ENCODE data around the gene ACTL6B.
"Not testable (repeated sequence)": the region's sequence is repeated elsewhere in the genome, so short reads cannot be mapped to it uniquely, and the experiment has no call there.

Gene ACTL6B

DNA sequence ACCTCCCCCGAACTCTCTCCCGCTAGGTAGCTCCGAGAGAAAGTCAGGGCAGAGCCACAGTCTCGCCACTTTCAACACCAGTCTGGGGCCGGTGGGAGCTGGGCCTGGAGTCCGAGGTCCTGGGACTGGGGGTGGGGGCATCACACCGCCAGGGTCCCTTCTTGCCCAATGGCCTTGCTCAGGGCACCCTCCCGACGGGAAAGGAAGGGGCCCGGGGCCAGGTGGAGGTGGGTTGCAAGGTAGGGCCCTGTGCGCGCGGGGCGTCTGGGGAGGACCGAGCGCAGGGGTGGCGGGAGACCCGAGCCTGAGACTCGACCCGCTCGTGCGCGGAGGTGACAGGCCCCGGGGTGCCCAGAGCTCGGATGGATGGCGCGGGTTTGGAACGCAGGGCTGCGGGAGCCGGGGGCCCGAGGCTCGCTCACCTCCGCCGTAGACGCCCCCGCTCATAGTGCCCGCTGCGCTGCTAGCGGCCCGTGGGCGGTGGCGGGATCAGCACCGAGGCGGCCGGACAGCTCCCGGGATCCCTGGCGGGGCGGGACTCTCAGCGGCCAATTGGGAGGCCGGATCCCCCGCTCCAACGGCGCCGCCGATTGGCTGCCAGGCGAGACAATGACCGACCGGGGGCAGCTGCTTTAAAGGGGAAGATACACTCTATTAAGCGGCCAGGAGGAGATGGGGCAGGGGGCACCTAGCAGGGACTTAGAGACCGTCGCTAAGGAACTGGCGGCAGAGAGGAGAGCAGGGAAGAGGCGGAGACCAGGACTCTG is at the start of gene ACTL6B:
TSS of gene ACTL6B (minus strand) at position 541 of the 767 bp plus-strand sequence. CDS start at position 447, 94 bp downstream.
- peak; percentile 94 for DNase-seq (ENCODE audit: low spot score)

DNA sequence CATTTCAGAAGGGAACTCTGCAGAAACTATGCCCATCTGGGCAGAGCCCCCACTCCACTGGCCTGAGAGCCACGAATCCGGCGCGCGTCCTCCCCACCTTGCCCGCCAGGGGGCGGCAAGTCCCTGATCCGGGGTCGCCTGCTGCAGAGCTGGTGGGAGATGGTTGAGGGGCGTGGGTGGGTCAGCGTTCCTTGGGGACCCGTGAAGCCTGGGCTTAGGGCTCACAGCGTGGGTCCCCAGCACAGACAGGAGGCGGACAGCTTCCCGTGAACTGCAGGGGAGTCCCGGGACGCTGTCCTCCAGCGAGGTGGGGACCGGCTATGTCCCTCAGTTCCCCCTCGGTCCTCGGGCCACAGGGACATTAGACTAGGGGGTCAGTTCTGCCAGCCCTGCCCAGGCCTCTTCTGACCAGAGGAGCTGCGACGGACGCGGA is 49.1 kb upstream of the ACTL6B start:
- peak; percentile 94 for DNase-seq (ENCODE audit: low spot score)

DNA sequence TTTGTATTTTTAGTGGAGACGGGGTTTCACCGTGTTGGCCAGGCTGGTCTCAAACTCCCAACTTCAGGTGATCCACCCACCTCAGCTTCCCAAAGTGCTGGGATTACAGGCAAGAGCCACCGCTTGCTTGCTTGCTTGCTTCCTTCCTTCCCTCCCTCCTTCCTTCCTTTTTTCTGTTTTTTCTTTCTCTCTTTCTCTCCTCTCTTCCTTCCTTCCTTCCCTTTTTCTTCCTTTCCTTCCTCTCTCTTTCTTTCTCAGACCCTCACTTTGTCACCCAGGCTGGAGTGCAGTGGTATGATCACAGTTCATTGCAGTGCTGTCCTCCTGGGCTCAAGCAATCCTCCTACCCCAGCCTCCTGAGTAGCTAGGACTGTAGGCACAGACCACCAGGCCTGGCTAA is 44.8 kb upstream of the ACTL6B start:
- not testable (repeated sequence) for DNase-seq (ENCODE audit: low spot score)

DNA sequence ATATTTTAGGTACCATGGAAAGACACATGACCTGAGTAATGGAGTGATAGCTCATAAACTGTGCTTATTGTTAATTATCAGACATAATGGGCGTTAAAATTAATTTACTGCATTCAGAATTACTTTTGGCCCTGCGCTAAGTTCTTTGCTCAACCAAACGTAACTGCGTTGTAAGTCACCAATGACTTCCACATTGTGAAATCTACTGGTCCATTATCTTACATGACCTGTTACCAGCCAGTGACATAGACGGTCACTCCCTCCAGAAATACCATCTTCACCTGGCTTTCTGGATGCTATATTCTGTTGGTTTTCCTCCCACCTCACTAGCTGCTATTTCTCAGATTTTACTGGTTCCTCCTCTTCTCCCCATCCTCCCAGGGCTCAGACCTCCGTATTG is 42.8 kb upstream of the ACTL6B start:
- no peak for DNase-seq (ENCODE audit: low spot score)

DNA sequence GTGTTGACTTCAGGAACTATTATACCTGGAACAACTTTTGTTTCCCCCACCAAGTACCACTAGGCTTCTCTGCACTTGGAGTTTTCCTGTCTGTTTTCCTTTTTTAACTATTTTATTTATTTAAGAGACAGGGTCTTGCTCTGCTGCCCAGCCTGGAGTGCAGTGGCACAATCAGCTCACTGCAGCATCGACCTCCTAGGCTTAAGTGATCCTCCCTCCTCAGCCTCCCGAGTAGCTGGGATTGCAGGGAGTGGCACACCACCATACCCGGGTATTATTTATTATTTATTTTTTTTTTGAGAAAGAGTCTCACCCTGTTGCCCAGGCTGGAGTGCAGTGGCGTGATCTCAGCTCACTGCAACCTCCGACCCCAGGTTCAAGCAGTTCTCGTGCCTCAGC is 39.9 kb upstream of the ACTL6B start:
- DNase-seq (ENCODE audit: low spot score) = no peak

DNA sequence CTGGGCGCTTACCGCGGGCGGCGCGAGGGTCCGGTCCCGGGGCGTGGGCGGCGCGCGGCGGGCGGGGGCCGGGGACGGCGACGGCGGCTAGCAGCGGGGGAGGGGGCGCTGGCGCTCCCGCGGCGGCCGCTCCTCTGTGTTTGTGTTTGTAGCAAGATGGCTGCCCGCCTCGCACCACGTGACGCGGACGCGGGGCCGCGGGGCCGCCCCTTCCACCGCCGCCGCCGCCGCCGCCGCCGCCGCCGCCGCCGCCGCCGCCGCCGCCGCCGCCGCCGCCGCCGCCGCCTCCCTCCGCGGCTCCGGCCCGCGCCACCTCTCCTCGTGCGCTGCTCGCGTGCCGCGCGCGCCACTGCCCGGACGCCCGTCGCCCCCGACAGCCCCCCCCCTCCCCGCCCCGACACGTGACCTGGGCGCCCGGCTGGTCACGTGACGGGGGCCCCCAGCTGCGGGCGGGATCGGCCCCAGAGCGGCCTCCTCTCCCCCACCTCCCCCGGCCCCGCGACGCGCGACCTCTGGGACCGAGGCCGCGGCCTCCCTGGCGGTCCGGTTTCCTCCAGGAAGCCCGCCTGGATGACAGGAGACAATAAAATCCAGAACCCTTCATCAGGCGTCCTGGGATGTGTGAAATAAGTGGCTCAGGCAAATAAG is 38.0 kb upstream of the ACTL6B start, which contains the start of gene GIGYF1:
TSS of gene GIGYF1 (minus strand) at position 153 of the 648 bp plus-strand sequence. CDS start 6,012 bp downstream, outside the sequence.
- peak; percentile 92 for DNase-seq (ENCODE audit: low spot score)

DNA sequence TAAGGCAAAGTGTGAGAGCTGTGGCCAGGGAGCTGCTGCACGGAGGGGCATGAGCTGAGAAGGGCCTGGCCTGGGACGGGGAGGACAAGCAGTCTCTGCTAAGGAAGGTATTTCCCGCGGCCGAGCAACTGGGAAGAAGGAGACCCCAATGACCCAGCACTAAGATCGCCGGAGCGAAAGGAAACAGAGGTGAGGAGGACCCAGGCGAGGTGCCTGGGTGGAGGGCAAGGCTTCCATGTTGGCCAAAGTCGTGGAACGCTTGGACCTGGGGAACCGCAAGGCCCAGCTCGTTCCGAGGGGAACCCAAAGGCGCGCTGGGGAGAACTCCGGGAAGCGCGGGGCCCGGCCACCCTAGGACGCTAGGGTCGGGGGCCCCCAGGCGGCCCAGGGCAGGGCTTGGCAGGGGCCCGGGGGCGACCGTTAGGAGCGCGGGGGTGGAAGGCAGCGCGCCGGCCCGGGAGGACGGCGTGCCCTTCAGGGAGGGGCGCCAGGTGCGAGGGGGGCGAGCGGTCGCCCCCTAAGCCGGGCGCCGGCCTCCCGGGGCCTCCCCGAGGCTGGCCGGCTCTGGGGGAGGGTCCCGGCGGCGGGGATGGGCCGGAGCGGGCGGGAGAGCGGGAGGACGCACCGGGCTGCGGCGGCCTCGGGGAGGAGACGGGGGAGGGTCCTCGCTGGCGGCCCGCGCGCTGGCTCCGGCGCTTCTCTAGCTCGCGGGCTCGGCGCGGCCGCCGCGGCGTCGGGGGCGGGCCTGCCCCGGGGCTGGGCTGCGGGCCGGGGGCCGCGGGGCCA is 37.3 kb upstream of the ACTL6B start:
- DNase-seq (ENCODE audit: low spot score) = no peak

- DNase-seq (ENCODE audit: low spot score) = no peak
Measured at GRCh38 chr7:100692578-100692961, 36.3 kb upstream of the ACTL6B start.

DNA sequence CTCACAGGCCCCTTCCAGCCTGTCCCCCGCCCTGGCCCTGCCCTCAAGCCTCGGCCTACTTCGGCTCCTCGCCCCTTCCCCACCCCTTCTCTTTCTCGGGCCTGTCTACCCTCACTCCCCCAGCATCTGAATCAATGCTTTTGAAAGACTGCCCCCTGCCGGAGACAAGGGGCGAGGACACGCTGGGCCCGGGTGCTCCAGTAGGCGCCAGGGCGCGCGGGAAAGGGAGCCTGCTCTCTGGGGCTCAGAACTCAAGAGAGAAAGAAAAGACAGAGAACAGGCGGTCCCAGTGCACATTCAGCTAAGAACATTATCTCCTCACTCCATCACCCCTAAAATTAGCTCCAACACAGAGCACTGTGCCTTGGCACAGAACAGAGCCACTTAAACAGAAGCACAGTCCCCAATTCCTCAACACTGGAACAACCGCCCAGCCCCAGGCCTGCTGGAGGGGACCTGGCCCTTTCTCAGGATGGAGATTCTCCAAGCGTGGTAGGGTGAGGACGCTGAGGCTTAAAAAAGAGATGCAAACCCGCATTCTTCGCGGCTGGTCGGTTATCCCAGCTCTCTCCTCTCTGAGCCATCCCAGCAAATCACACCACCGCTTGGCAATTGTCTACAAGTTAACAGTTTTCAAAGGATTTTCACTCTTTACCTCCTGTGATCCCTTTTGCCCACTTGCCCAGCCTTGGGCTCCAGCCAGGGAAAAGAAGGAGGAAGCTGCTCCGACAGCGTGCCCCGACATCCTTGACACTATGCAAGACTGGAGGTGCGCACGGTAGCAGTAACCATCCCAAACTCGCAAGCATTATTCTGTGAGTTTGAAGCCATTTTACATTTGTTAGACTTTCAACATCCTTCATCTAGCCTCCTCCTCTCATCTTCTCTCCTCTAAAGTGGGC is 35.7 kb upstream of the ACTL6B start:
- peak; percentile 98 for DNase-seq (ENCODE audit: low spot score)

- DNase-seq (ENCODE audit: low spot score) = no peak
Measured at GRCh38 chr7:100689230-100690135, 33.2 kb upstream of the ACTL6B start.

- DNase-seq (ENCODE audit: low spot score) = no peak
Measured at GRCh38 chr7:100688326-100688860, 32.1 kb upstream of the ACTL6B start.

DNA sequence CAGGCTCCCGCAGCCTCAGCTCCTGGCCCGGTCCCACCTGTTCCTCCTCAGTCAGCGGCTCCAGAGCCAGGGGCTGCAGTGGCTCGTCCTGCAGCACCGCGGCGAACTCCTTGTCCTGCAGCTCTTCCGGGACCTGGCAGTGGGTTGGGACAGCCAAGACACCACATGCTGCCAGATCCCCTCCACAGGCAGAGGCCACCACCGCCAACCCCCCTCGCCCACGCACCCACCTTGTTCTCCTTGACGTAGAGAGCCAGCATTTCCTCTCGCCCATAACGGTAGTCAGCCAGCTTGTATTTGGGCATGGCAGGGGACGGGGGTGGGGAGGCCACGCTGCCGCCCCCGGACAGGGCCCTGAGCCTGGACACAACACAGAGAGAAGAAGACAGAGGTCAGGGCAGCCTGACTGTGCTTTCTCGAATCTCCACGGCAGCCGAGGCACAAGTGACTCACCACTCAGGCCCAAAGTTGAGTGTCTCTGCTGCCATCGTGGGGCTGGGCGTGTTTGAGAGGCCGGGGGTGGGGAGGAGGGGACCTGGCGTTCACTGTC is 31.6 kb upstream of the ACTL6B start:
- no peak for DNase-seq (ENCODE audit: low spot score)

- DNase-seq (ENCODE audit: low spot score) = no peak
Measured at GRCh38 chr7:100687261-100687660, 31.0 kb upstream of the ACTL6B start.

- no peak for DNase-seq (ENCODE audit: low spot score)
Measured at GRCh38 chr7:100686822-100687211, 30.6 kb upstream of the ACTL6B start.

DNA sequence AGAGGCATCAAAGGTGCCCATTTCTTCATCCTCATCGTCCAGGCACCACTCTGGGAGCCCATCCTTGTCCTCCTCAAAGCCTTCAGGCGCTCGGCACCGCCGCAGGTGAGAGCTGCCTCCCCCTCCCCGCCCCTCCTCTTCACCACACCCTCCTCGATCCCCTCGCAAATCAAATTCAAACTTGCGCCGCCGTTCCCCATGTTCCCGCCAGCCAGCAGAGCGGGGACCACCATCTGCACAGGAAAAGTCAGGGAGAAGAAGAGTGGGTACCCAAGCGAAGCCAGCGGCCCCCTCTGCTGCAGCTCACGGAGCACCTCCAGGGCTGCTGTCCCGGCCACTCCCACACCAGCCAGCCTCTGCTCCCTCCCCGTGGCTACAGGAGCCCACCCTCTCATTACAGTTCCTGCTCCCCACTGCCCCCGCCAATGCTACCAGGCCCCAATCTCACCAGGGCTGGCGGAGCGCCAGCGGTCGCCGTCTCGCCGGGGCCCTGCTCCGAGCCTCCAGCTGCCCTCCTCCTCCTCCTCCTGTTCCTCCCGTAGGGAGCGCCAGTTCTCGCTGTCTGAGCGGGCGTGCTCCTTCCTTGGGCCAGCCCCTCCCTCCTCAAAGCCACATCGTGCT is 30.1 kb upstream of the ACTL6B start:
- DNase-seq (ENCODE audit: low spot score) = no peak

DNA sequence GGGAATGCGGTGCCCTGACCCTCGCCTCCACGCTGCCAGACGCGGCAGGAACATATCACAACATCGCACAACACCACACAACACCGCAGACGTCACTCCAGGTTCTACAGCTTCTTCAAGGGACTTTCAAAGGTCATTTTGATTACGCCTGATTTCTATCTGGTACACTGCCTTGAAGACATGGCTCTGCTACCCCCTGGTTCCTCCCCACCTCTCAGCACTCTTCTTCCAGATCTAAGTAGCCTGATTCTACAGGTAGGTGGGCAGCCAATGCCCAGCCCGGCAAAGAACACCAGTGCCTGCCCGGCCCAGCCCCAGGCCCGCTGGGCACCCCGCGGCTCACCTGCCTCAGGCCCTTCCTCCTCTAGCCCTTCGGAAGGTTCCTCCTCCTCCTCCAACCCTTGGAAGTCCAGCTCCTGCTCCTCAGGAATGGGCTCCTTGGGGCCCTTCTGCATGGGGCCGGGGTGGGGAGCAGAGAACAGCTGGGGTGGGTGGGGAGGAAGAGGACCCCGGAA is 29.4 kb upstream of the ACTL6B start:
- no peak for DNase-seq (ENCODE audit: low spot score)

DNA sequence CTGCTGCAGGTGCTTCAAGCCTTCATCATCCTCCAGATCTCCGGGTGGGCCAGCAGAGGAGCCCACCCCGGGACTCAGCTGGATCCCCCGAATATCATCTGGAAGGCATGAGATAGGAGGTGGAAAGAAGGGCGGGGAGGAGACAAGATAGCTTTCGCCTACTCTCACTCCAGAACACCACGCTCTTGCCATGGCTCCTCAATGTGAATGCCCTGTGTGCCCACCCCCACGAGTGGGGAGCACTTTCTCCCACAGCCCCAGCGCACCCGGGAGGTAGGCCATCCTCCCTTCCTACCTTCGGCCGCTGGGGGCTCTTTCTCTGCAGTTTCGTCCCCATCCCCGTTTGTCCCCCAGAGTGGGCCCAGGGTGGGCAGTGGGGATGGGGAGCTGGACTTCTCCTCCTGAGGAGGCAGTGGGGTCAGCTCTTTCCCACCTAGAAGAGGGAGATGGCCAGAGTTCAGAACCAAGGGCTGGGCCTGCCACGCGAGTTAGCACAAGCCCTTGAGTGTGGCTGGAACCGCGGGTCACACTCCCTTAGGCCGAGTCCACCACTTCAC is 28.9 kb upstream of the ACTL6B start:
- no peak for DNase-seq (ENCODE audit: low spot score)

DNA sequence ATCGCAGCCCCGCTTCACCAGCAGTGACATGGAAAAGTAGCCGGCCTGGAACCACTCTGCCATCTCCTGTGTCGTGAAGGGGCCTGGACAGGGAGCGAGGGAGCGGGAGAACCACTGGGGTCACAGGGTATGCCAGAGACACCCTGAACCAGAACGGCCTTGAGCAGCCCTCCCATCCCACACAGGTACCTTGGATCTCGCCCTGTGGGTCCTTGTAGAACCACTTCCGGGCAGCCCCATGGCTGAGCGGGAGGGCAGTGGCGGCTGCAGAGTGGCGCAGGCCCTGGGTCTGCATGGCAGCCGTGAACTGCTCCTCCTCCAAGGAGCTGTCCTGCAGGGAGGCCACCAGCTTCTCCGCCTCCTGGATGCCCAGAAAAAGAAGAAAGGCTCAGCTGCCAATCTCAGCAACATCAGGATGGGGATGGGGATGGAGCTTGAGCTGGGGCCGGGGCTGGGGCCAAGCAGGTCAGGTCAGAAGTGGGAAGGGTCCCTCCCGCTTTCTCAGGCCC is 28.3 kb upstream of the ACTL6B start:
- no peak for DNase-seq (ENCODE audit: low spot score)

All from HuH-7 (cell line).